ENCODE data around the gene RNF208. TPM values are rescaled to one million over a fixed set of nuclear protein-coding genes. Genes with fewer than 3 reads are reported as not detected.

Gene RNF208
- total and polyA plus RNA-seq, 2 of the 4 experiments (the other 2 are of a cell fraction), result 1.2 TPM; not detected in 1

GRCh38 chr9:137183980-137184595 is 38.0 kb downstream of the RNF208 start:
- Histone ChIP-seq H2BK5ac (ENCODE audit: low read depth, low read length, poor library complexity, severe bottlenecking) (no peak overlapping the region), H3K79me1 (ENCODE audit: low read depth in 1 of 2, low read length in 2 of 2) (peaks cover 0 to 29% of the 10 kb centered on the region in 2 experiments), H2BK120ac (ENCODE audit: low read depth, low read length) (no peak overlapping the region), H3K18ac (ENCODE audit: low read depth, low read length) (no peak overlapping the region), H2BK20ac (ENCODE audit: low read depth, low read length) (no peak overlapping the region), H4K20me1 (ENCODE audit: insufficient read depth, low read length) (peaks cover 6% of the 10 kb centered on the region; the same call in 1 of the 2 replicates), H3K23ac (ENCODE audit: low read depth, low read length) (no peak overlapping the region), H4K5ac (ENCODE audit: low read depth, low read length) (no peak overlapping the region), H3K4me2 (ENCODE audit: low read depth, low read length) (no peak overlapping the region), H3K9me3 (ENCODE audit: control insufficient read depth, insufficient read depth, low read length) (no peaks in the 10 kb centered on the region), H4K91ac (ENCODE audit: insufficient read depth, low read depth, low read length) (no peak overlapping the region), H3K27ac (ENCODE audit: insufficient read depth, low read length) (no peak overlapping the region), H4K8ac (ENCODE audit: low read depth in 2 of 2, low read length in 2 of 2) (no peak overlapping the region), H3K4me1 (ENCODE audit: control insufficient read depth, insufficient read depth, low read length) (peaks cover 7% of the 10 kb centered on the region; the same call in 1 of the 2 replicates), H2AFZ (replicated peaks; ENCODE audit: low read length, poor library complexity) (no peak overlapping the region), H3K4ac (ENCODE audit: low read depth, low read length) (no peak overlapping the region), H2AK5ac (ENCODE audit: low read depth, low read length) (no peak overlapping the region), H3K4me3 (ENCODE audit: insufficient read depth, low read depth, low read length) (no peak overlapping the region), H3K36me3 (ENCODE audit: control insufficient read depth, insufficient read depth, low read length) (peaks cover 66% of the 10 kb centered on the region), H2BK15ac (ENCODE audit: low read depth, low read length) (no peak overlapping the region), H3K9me1 (ENCODE audit: insufficient read depth, low read length) (0 out of 2 replicates have a peak, but pooled peaks cover 2% of the 10 kb centered on the region), H3K56ac (ENCODE audit: extremely low read depth, insufficient read depth, low read length) (no peak overlapping the region), H3K9ac (ENCODE audit: low read depth, low read length) (no peak overlapping the region), H3K14ac (replicated peaks; ENCODE audit: low read depth, low read length) (no peak overlapping the region), H3K27me3 (ENCODE audit: control insufficient read depth, insufficient read depth, low read length) (no peaks in the 10 kb centered on the region), H2AK9ac (replicated peaks; ENCODE audit: low read depth, low read length, poor library complexity) (no peak overlapping the region)
- in situ Hi-C loops (cut with MboI; ENCODE audit: low sequenced_read_pairs) (no loop called here), intact Hi-C loops (cut with micrococcal nuclease) (no loop called here), dilution Hi-C loops (cut with HindIII; ENCODE audit: low sequenced_read_pairs, unreplicated experiment) (no loop called here)
- ChIA-PET CTCF (no interaction called here), POLR2A (ENCODE audit: unreplicated experiment) (no interaction called here)
- DNase-seq (no peak), ATAC-seq (ENCODE audit: low read depth) (no peak)
- TF ChIP-seq RAD21 (IDR thresholded peaks at IDR 0.05; ENCODE audit: low read length), result no peak
- no peak for TF ChIP-seq POLR2A (IDR thresholded peaks at IDR 0.05; ENCODE audit: low read depth, low read length)
- no peak for TF ChIP-seq MXI1 (IDR thresholded peaks at IDR 0.05; ENCODE audit: borderline replicate concordance, low read depth, low read length)
- TF ChIP-seq, protein P1, sequence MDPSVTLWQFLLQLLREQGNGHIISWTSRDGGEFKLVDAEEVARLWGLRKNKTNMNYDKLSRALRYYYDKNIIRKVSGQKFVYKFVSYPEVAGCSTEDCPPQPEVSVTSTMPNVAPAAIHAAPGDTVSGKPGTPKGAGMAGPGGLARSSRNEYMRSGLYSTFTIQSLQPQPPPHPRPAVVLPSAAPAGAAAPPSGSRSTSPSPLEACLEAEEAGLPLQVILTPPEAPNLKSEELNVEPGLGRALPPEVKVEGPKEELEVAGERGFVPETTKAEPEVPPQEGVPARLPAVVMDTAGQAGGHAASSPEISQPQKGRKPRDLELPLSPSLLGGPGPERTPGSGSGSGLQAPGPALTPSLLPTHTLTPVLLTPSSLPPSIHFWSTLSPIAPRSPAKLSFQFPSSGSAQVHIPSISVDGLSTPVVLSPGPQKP (IDR thresholded peaks at IDR 0.05; ENCODE audit: borderline replicate concordance, low read depth, low read length), result no peak
- TF ChIP-seq NFE2L2 (IDR thresholded peaks at IDR 0.05; ENCODE audit: low read depth, low read length), result no peak
- no peak for TF ChIP-seq MAZ (IDR thresholded peaks at IDR 0.05; ENCODE audit: borderline replicate concordance, low read depth, low read length)
- TF ChIP-seq SMC3 (IDR thresholded peaks at IDR 0.05; ENCODE audit: low read depth, low read length), result no peak
- no peak for TF ChIP-seq MAFK (IDR thresholded peaks at IDR 0.05; ENCODE audit: low read depth, low read length)
- TF ChIP-seq RCOR1 (IDR thresholded peaks at IDR 0.05; ENCODE audit: insufficient replicate concordance, low read length), result no peak
- no peak for TF ChIP-seq RFX5 (IDR thresholded peaks at IDR 0.05; ENCODE audit: low read depth, low read length)
- TF ChIP-seq CHD1 (IDR thresholded peaks at IDR 0.05; ENCODE audit: low read depth, low read length), result no peak
- TF ChIP-seq USF2 (IDR thresholded peaks at IDR 0.05; ENCODE audit: low read depth, low read length), result no peak
- no peak for TF ChIP-seq BHLHE40 (IDR thresholded peaks at IDR 0.05; ENCODE audit: low read depth, low read length)
- no peak for TF ChIP-seq CTCF (conservative IDR thresholded peaks at IDR 0.05; ENCODE audit: low read depth, low read length)
- no peak for TF ChIP-seq FOS (IDR thresholded peaks at IDR 0.05; ENCODE audit: low read depth, low read length)
- WGBS, 2 experiments (ENCODE audit: extremely low coverage in 2 of 2, insufficient read length in 1 of 2), result 95% methylated on average over 27 of the region's 27 CpGs; no CpG with 5 or more reads in 1 of the 2 experiments
- BruUV-seq (replicated peaks), result no TSS peak
